Epithelial cell of alveolus of lung (primary cell): ENCODE data around the gene MTG2. TPM values are rescaled to one million over a fixed set of nuclear protein-coding genes. Genes with fewer than 3 reads are reported as not detected.

ENCODE experiments used
- total RNA-seq: library from RNA; depleted of rRNA; stranded (reverse); fragments of >200 nt; gene quantifications from 2 replicates; pipeline ENCODE4 v1.2.1, GENCODE V29; 2015

Gene MTG2
- total RNA-seq = 16.2 and 40.8 TPM in 2 replicates

GRCh38 chr20:62182469-62183425, at the start of gene MTG2:
TSS of gene MTG2 (plus strand) at chr20:62183028. CDS start at chr20:62193421, 10,393 bp downstream.

GRCh38 chr20:62143081-62143956, 39.5 kb upstream of the MTG2 start, which contains the start of the genes PSMA7 and SS18L1:
TSS of gene PSMA7 (minus strand) at chr20:62143394. CDS start at chr20:62143303, 91 bp downstream.
TSS of gene SS18L1 (plus strand) at chr20:62143769. CDS start at chr20:62143821, 52 bp downstream.

GRCh38 chr20:62219992-62220665, 37.3 kb downstream of the MTG2 start, which contains the start of gene HRH3:
TSS of gene HRH3 (minus strand) at chr20:62220278. CDS start at chr20:62219970, 308 bp downstream.

GRCh38 chr20:62237801-62238568, 55.2 kb downstream of the MTG2 start, which contains the start of gene OSBPL2:
TSS of gene OSBPL2 (plus strand) at chr20:62238521. CDS start at chr20:62256185, 17,664 bp downstream.

Other genes starting within 250 kb of the MTG2 start
- gene TAF4, start 117.1 kb upstream of the MTG2 start, total RNA-seq = 5.2 and 27.3 TPM in 2 replicates
- gene LSM14B, start 60.6 kb upstream of the MTG2 start, total RNA-seq = 19.0 and 19.4 TPM in 2 replicates
- gene PSMA7, start 39.6 kb upstream of the MTG2 start, total RNA-seq = 315 and 482 TPM in 2 replicates
- 4.8 and 11.9 TPM in 2 replicates for gene SS18L1, start 39.3 kb upstream of the MTG2 start, total RNA-seq
- gene HRH3, start 37.2 kb downstream of the MTG2 start, total RNA-seq = not detected in 2 replicates
- 14.1 and 16.3 TPM in 2 replicates for gene OSBPL2, start 55.5 kb downstream of the MTG2 start, total RNA-seq
- gene ADRM1, start 120.0 kb downstream of the MTG2 start, total RNA-seq = 119 and 169 TPM in 2 replicates
- 36.6 and 74.3 TPM in 2 replicates for gene LAMA5, start 184.3 kb downstream of the MTG2 start, total RNA-seq
- 1,933 and 5,001 TPM in 2 replicates for gene RPS21, start 204.1 kb downstream of the MTG2 start, total RNA-seq
- 3.0 and 3.7 TPM in 2 replicates for gene CABLES2, start 224.3 kb downstream of the MTG2 start, total RNA-seq
- under 0.01 TPM in 1 of 2 replicates, not detected in the other for gene RBBP8NL, start 244.5 kb downstream of the MTG2 start, total RNA-seq